ENCODE measurements around the gene INPP5A.

Gene INPP5A

DNA sequence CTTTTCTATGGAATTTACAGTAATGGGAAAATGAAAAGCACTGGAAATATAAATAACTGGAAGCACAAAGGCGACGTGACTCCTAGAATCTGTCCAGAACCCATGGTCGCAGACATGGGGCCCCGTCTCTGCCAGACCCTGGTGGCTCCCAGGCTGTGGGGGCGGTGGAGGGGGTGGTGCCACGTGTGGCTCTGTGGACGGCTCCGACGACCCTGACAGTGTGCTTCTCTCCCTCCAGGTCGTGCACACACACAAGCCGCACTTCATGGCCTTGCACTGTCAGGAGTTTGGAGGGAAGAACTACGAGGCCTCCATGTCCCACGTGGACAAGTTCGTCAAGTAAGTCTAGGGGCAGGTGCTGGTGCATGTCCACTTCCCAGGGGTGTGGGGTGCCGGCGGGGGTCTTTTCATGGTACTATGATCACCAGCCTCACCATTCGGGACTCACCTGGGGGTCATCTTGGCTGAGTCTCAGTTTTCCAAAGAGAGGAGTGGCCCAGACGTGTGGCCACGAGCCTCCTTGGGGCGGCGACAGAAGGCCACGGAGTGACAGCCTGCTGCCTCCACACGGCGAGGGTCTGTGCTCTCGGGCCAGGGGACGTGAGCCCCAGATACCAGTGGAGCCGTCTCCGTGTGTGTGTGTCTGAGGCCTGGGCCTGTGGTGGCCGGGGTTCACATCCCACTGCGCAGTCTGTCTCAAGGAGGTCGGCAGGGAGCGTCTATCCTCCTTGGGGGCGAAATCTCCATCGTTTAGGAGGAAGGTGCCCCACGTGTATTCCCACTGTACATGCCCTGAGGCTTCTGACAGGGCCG lies 108.2 kb downstream of the INPP5A start:
- TF ChIP-seq, protein P1, sequence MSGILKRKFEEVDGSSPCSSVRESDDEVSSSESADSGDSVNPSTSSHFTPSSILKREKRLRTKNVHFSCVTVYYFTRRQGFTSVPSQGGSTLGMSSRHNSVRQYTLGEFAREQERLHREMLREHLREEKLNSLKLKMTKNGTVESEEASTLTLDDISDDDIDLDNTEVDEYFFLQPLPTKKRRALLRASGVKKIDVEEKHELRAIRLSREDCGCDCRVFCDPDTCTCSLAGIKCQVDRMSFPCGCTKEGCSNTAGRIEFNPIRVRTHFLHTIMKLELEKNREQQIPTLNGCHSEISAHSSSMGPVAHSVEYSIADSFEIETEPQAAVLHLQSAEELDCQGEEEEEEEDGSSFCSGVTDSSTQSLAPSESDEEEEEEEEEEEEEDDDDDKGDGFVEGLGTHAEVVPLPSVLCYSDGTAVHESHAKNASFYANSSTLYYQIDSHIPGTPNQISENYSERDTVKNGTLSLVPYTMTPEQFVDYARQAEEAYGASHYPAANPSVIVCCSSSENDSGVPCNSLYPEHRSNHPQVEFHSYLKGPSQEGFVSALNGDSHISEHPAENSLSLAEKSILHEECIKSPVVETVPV (CRISPR knock-in tag; IDR thresholded peaks at IDR 0.05): no peak
- ATAC-seq: no peak

DNA sequence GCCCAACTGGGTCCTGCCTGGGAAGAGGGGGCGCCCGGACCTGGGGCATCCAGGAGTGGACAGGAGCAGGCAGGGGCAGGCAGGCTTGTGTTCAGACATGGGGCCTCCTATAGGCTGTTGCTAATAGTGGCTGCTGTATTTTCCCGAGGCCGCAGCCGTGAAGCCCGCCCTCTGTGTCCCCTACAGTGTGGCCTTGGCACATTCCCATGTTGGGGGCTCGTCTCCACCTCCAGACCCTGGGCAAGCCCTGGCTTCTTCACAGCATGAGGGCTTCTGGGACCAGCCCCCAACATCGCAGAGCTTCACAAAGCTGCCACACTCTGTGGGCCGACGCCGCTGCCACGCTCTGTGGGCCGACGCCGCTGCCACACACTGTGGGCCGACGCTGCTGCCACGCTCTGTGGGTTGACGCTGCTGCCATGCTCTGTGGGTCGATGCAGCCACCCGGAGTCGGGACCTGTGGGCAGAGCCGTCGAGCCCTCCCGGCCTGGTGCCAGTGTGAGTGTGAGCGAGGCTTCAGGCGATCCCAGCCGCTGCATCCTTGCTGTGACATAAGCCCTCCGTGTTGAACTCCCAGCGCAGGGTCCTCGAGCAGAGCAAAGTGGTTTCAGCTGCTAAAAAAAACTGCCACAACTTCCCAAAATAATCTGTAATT lies 109.0 kb downstream of the INPP5A start:
- TF ChIP-seq TOX (CRISPR knock-in tag; IDR thresholded peaks at IDR 0.05; ENCODE audit: borderline replicate concordance) (no peak), SNAI2 (CRISPR knock-in tag; IDR thresholded peaks at IDR 0.05) (no peak), ISL1 (CRISPR knock-in tag; IDR thresholded peaks at IDR 0.05) (no peak), ZFP3 (CRISPR knock-in tag; IDR thresholded peaks at IDR 0.05) (no peak), ARNTL (CRISPR knock-in tag; IDR thresholded peaks at IDR 0.05; ENCODE audit: borderline replicate concordance, low read depth) (no peak), GLIS3 (CRISPR knock-in tag; IDR thresholded peaks at IDR 0.05) (no peak)

DNA sequence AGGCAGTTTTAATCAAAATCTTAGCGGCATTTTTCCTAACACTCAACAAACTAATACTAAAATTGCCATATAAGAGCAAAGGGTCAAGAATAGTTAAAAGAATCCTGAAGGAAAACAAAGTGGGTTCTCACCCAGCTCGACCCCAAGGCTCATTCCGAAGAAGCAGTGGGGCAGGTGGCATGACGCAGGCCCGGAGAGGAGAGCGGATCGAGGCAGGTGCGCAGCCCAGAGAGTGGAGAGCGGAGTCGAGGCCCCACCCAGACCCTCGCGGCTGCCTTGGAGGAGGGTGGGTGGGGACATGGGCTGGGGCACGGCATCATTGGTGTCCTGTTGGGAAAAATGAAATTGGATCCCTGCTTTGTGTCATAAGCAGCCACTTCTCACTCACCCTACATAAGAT lies 109.8 kb downstream of the INPP5A start:
- no peak for ATAC-seq
- TF ChIP-seq OSR1 (CRISPR knock-in tag; IDR thresholded peaks at IDR 0.05) (no peak), ZFP30 (CRISPR knock-in tag; IDR thresholded peaks at IDR 0.05) (no peak), TOX (CRISPR knock-in tag; IDR thresholded peaks at IDR 0.05; ENCODE audit: borderline replicate concordance) (no peak), ARNTL (CRISPR knock-in tag; IDR thresholded peaks at IDR 0.05; ENCODE audit: borderline replicate concordance, low read depth) (no peak), PPARA (CRISPR knock-in tag; IDR thresholded peaks at IDR 0.05; ENCODE audit: borderline replicate concordance) (no peak), ZNF565 (CRISPR knock-in tag; conservative IDR thresholded peaks at IDR 0.05; ENCODE audit: low read depth) (no peak), RARB (CRISPR knock-in tag; IDR thresholded peaks at IDR 0.05) (no peak), TCF4 (CRISPR knock-in tag; IDR thresholded peaks at IDR 0.05; ENCODE audit: borderline replicate concordance) (no peak), GLIS3 (CRISPR knock-in tag; IDR thresholded peaks at IDR 0.05) (no peak), ZNF70 (CRISPR knock-in tag; IDR thresholded peaks at IDR 0.05) (no peak), ZNF8 (CRISPR knock-in tag; IDR thresholded peaks at IDR 0.05) (no peak), ISL1 (CRISPR knock-in tag; IDR thresholded peaks at IDR 0.05) (no peak), ESRRG (CRISPR knock-in tag; IDR thresholded peaks at IDR 0.05) (no peak)
- TF ChIP-seq, protein P2, sequence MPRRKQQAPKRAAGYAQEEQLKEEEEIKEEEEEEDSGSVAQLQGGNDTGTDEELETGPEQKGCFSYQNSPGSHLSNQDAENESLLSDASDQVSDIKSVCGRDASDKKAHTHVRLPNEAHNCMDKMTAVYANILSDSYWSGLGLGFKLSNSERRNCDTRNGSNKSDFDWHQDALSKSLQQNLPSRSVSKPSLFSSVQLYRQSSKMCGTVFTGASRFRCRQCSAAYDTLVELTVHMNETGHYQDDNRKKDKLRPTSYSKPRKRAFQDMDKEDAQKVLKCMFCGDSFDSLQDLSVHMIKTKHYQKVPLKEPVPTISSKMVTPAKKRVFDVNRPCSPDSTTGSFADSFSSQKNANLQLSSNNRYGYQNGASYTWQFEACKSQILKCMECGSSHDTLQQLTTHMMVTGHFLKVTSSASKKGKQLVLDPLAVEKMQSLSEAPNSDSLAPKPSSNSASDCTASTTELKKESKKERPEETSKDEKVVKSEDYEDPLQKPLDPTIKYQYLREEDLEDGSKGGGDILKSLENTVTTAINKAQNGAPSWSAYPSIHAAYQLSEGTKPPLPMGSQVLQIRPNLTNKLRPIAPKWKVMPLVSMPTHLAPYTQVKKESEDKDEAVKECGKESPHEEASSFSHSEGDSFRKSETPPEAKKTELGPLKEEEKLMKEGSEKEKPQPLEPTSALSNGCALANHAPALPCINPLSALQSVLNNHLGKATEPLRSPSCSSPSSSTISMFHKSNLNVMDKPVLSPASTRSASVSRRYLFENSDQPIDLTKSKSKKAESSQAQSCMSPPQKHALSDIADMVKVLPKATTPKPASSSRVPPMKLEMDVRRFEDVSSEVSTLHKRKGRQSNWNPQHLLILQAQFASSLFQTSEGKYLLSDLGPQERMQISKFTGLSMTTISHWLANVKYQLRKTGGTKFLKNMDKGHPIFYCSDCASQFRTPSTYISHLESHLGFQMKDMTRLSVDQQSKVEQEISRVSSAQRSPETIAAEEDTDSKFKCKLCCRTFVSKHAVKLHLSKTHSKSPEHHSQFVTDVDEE (CRISPR knock-in tag; IDR thresholded peaks at IDR 0.05): no peak
- TF ChIP-seq, protein P1 (CRISPR knock-in tag; IDR thresholded peaks at IDR 0.05): no peak
- TF ChIP-seq, protein P3, sequence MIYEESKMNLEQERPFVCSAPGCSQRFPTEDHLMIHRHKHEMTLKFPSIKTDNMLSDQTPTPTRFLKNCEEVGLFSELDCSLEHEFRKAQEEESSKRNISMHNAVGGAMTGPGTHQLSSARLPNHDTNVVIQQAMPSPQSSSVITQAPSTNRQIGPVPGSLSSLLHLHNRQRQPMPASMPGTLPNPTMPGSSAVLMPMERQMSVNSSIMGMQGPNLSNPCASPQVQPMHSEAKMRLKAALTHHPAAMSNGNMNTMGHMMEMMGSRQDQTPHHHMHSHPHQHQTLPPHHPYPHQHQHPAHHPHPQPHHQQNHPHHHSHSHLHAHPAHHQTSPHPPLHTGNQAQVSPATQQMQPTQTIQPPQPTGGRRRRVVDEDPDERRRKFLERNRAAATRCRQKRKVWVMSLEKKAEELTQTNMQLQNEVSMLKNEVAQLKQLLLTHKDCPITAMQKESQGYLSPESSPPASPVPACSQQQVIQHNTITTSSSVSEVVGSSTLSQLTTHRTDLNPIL (CRISPR knock-in tag; IDR thresholded peaks at IDR 0.05; ENCODE audit: low read depth): no peak
- TF ChIP-seq, protein P4, sequence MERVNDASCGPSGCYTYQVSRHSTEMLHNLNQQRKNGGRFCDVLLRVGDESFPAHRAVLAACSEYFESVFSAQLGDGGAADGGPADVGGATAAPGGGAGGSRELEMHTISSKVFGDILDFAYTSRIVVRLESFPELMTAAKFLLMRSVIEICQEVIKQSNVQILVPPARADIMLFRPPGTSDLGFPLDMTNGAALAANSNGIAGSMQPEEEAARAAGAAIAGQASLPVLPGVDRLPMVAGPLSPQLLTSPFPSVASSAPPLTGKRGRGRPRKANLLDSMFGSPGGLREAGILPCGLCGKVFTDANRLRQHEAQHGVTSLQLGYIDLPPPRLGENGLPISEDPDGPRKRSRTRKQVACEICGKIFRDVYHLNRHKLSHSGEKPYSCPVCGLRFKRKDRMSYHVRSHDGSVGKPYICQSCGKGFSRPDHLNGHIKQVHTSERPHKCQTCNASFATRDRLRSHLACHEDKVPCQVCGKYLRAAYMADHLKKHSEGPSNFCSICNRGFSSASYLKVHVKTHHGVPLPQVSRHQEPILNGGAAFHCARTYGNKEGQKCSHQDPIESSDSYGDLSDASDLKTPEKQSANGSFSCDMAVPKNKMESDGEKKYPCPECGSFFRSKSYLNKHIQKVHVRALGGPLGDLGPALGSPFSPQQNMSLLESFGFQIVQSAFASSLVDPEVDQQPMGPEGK (CRISPR knock-in tag; IDR thresholded peaks at IDR 0.05; ENCODE audit: borderline replicate concordance): no peak

More for the DNA sequence above, 109.0 kb downstream of the INPP5A start:
- ATAC-seq: no peak

Data from SK-N-SH treated with all-trans-retinoic acid at 6 μM for 48 hours (cell line).